AG09309 (cell line): ENCODE measurements around the gene SLC25A41.

Experiments used
- DNase-seq: peaks from one replicate; pipeline ENCODE4 v3.0.0-alpha.2; 2010; ENCODE audit warnings: low read depth
- H3K4me3 ChIP-seq: 2 replicates; pipeline ENCODE4 v1.5.1; 2011; ENCODE audit warnings: mild to moderate bottlenecking, low read depth, low read length, moderate library complexity; ENCODE audit not compliant: control insufficient read depth
- CTCF ChIP-seq: IDR thresholded peaks from 2 replicates; pipeline ENCODE4 v1.5.1; 2011; ENCODE audit warnings: mild to moderate bottlenecking, low read depth, low read length, inconsistent platforms; ENCODE audit not compliant: insufficient read depth, control insufficient read depth; ENCODE audit errors: missing control alignments

Gene SLC25A41

GRCh38 chr19:6478815-6479214, 45.3 kb upstream of the SLC25A41 start:
- no peak overlapping the region for H3K4me3 ChIP-seq
- no peak for TF ChIP-seq CTCF
- DNase-seq = no peak

GRCh38 chr19:6476896-6477431, 43.4 kb upstream of the SLC25A41 start:
- H3K4me3 ChIP-seq = no peak overlapping the region
- DNase-seq = no peak
- TF ChIP-seq CTCF = no peak

GRCh38 chr19:6476155-6476895, 42.8 kb upstream of the SLC25A41 start:
- no peak for DNase-seq
- no peak for TF ChIP-seq CTCF
- H3K4me3 ChIP-seq = no peak overlapping the region

DNA sequence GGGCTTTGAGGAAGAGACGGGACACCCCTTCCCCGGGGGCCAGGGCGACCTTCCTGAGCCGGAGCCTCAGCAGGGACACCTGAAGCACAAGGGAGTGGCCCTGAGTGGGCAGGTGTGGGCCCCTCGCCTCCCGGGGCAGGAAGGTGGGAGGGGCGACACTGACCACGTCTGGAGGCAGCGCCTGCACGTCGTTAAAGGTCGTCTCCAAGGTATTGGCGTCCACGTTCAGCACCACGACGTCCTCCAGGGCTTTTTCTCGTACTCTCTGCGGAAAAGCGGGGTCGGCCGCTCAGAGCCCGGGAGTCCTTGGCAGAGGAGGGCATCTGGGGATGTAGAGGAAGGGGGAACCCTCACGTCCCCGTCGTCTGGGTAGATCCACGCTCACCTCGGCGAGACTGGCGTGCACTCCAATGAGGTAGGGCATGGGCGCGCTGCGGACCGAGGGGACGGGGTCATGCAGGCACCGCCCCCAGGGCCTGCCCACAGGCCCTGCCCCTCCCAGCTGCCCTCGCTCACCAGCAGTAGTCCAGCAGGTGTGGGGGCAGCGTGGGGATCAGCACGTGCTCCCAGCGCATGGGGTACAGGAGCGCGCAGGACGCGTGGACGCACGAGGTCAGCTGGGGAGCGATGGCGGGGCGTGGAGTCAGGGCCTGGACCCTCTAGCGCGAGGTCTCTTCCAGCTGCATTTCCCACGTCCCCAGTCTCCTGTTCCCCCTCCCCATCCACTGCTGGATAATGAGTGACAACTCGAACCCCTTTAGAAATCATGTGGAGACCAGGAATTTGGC, 42.0 kb upstream of the SLC25A41 start:
- no peak for DNase-seq
- TF ChIP-seq CTCF = no peak
- H3K4me3 ChIP-seq = no peak overlapping the region

GRCh38 chr19:6473647-6474046, 40.1 kb upstream of the SLC25A41 start:
- TF ChIP-seq CTCF = no peak
- DNase-seq = no peak
- H3K4me3 ChIP-seq = no peak overlapping the region

DNA sequence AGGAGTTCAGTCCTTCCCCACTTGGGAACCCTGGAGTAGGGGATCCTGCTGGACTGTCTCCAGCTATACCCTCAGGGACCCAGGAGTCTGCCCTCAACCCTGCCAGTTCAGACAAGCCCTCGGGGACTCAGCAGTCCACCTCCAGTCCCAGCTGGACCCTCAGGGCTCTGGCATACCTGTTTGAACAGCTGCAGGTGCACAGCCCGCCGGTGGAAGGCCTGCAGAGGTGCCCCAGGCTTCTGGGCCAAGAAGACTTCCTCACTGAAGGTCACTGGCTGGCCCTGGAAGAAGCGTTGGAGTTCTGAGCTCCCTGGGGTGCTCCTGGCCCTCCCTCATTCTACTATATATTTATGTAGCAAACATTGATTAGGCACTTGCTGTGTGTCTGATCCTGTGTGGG, 39.1 kb upstream of the SLC25A41 start:
- no peak for TF ChIP-seq CTCF
- H3K4me3 ChIP-seq = no peak overlapping the region
- no peak for DNase-seq
